Activated naive CD4-positive, alpha-beta T cell treated with anti-CD3 and anti-CD28 coated beads, Interleukin-2, amount 50 U/mL, for 72 hours (primary cell): ENCODE results near the gene DPYD. TPM values are rescaled to one million over a fixed set of nuclear protein-coding genes. Genes with fewer than 3 reads are reported as not detected.
A peak's percentile ranks its signal among the peaks of the same experiment; 100 is the strongest.

Source experiments
- ATAC-seq, 2 donors: fragments of 150-1000 bp; cut with Tn5 transposase; 2 replicates each; pipeline ENCODE4 v1.10.0; 2021; ENCODE audit warnings: mild to moderate bottlenecking in 2 of 2, moderate library complexity in 2 of 2
- DNase-seq, 2 donors: peaks; one replicate each; pipeline ENCODE4 v3.0.0; 2021 to 2022; ENCODE audit warnings: low spot score in 2 of 2
- H3K27ac Mint-ChIP-seq, 2 donors: one replicate each; pipeline ENCODE4 v1.8.0; 2022; ENCODE audit warnings: mild to moderate bottlenecking in 2 of 2, mixed read lengths in 2 of 2
- H3K36me3 Mint-ChIP-seq, 2 donors: one replicate each; pipeline ENCODE4 v1.8.0; 2022; ENCODE audit warnings: mixed read lengths in 2 of 2
- H3K9me3 Mint-ChIP-seq, 2 donors: one replicate each; pipeline ENCODE4 v1.8.0; 2022; ENCODE audit warnings: mixed read lengths in 2 of 2
- total RNA-seq, 2 donors: library from RNA; stranded (reverse); gene quantifications; one replicate each; pipeline ENCODE4 v1.2.3, GENCODE V29; 2022

Gene DPYD
- total RNA-seq, 2 donors from 2014 or later, result 10.7 to 11.7 TPM

- ATAC-seq, result no peak
- H3K36me3 Mint-ChIP-seq, result no peaks in the 10 kb centered on the region
- DNase-seq, result no peak
- no peaks in the 10 kb centered on the region for H3K9me3 Mint-ChIP-seq
- no peak overlapping the region for H3K27ac Mint-ChIP-seq
Observed at GRCh38 chr1:97824200-97824599, 96.6 kb downstream of the DPYD start.

GRCh38 chr1:97820470-97821188 lies 100.2 kb downstream of the DPYD start:
- DNase-seq (no peak), ATAC-seq (no peak)
- H3K9me3 Mint-ChIP-seq, result no peaks in the 10 kb centered on the region
- no peaks in the 10 kb centered on the region for H3K36me3 Mint-ChIP-seq
- no peak overlapping the region for H3K27ac Mint-ChIP-seq

GRCh38 chr1:97816927-97817326 lies 103.9 kb downstream of the DPYD start:
- no peak overlapping the region for H3K27ac Mint-ChIP-seq
- no peak for DNase-seq
- peaks cover 0 to 7% of the 10 kb centered on the region in 2 donors for H3K36me3 Mint-ChIP-seq
- ATAC-seq, result no peak
- H3K9me3 Mint-ChIP-seq, result no peaks in the 10 kb centered on the region

- H3K9me3 Mint-ChIP-seq, result peaks cover 0 to under 1% of the 10 kb centered on the region in 2 donors
- DNase-seq (no peak), ATAC-seq (no peak)
- peaks cover under 1 to 7% of the 10 kb centered on the region in 2 donors for H3K36me3 Mint-ChIP-seq
- H3K27ac Mint-ChIP-seq, result no peak overlapping the region
Observed at GRCh38 chr1:97814804-97815203, 106.0 kb downstream of the DPYD start.

GRCh38 chr1:97814121-97814520 lies 106.7 kb downstream of the DPYD start:
- peaks cover 0 to 5% of the 10 kb centered on the region in 2 donors for H3K9me3 Mint-ChIP-seq
- H3K36me3 Mint-ChIP-seq, result peaks cover 5 to 7% of the 10 kb centered on the region in 2 donors
- peak in 1 of 2 donors; percentile 22 for ATAC-seq
- DNase-seq, result no peak
- no peak overlapping the region for H3K27ac Mint-ChIP-seq

- Mint-ChIP-seq H3K36me3 (peaks cover 5 to 7% of the 10 kb centered on the region in 2 donors), H3K27ac (no peak overlapping the region), H3K9me3 (peaks cover 0 to 5% of the 10 kb centered on the region in 2 donors)
- DNase-seq (no peak), ATAC-seq (no peak)
Observed at GRCh38 chr1:97812076-97812475, 108.8 kb downstream of the DPYD start.

GRCh38 chr1:97806996-97807520 lies 113.8 kb downstream of the DPYD start:
- Mint-ChIP-seq H3K9me3 (peaks cover 0 to 5% of the 10 kb centered on the region in 2 donors), H3K27ac (no peak overlapping the region), H3K36me3 (peaks cover 0 to 5% of the 10 kb centered on the region in 2 donors)
- DNase-seq, result no peak
- ATAC-seq, result no peak

- H3K27ac Mint-ChIP-seq, result no peak overlapping the region
- H3K9me3 Mint-ChIP-seq, result peaks cover 0 to 5% of the 10 kb centered on the region in 2 donors
- peaks cover 0 to 5% of the 10 kb centered on the region in 2 donors for H3K36me3 Mint-ChIP-seq
- DNase-seq, result no peak
- ATAC-seq, result no peak
Observed at GRCh38 chr1:97806326-97806725, 114.5 kb downstream of the DPYD start.

GRCh38 chr1:97805093-97805492 lies 115.7 kb downstream of the DPYD start:
- peaks cover 0 to 5% of the 10 kb centered on the region in 2 donors for H3K36me3 Mint-ChIP-seq
- H3K27ac Mint-ChIP-seq, result no peak overlapping the region
- no peak for ATAC-seq
- H3K9me3 Mint-ChIP-seq, result peaks cover 0 to 11% of the 10 kb centered on the region in 2 donors
- no peak for DNase-seq

- ATAC-seq (no peak), DNase-seq (no peak)
- Mint-ChIP-seq H3K36me3 (no peaks in the 10 kb centered on the region), H3K27ac (no peak overlapping the region), H3K9me3 (peaks cover 0 to 6% of the 10 kb centered on the region in 2 donors)
Observed at GRCh38 chr1:97803026-97803425, 117.8 kb downstream of the DPYD start.

- no peak overlapping the region for H3K27ac Mint-ChIP-seq
- H3K9me3 Mint-ChIP-seq, result peaks cover 0 to 6% of the 10 kb centered on the region in 2 donors
- H3K36me3 Mint-ChIP-seq, result no peaks in the 10 kb centered on the region
- DNase-seq, result no peak
- ATAC-seq, result no peak
Observed at GRCh38 chr1:97802011-97802410, 118.8 kb downstream of the DPYD start.

- no peaks in the 10 kb centered on the region for H3K36me3 Mint-ChIP-seq
- ATAC-seq, result no peak
Observed at GRCh38 chr1:97797403-97798183, 123.2 kb downstream of the DPYD start.

GRCh38 chr1:97796711-97797110 lies 124.1 kb downstream of the DPYD start:
- ATAC-seq, result no peak
- H3K36me3 Mint-ChIP-seq, result no peaks in the 10 kb centered on the region
- H3K27ac Mint-ChIP-seq, result no peak overlapping the region
- DNase-seq, result no peak
- H3K9me3 Mint-ChIP-seq, result peaks cover 0 to 6% of the 10 kb centered on the region in 2 donors

More at GRCh38 chr1:97797403-97798183, 123.2 kb downstream of the DPYD start:
- H3K27ac Mint-ChIP-seq, result no peak overlapping the region
- H3K9me3 Mint-ChIP-seq, result peaks cover 0 to 6% of the 10 kb centered on the region in 2 donors
- DNase-seq, result no peak

- Mint-ChIP-seq H3K36me3 (peaks cover 0 to 4% of the 10 kb centered on the region in 2 donors), H3K27ac (no peak overlapping the region), H3K9me3 (no peaks in the 10 kb centered on the region)
- DNase-seq, result no peak
- ATAC-seq, result no peak
Observed at GRCh38 chr1:97792655-97793054, 128.2 kb downstream of the DPYD start.

- DNase-seq, result no peak
- ATAC-seq, result peak; percentile 67 to 96
Observed at GRCh38 chr1:97791251-97791650, 129.6 kb downstream of the DPYD start.

GRCh38 chr1:97787231-97787630 lies 133.6 kb downstream of the DPYD start:
- H3K36me3 Mint-ChIP-seq, result peaks cover 0 to 4% of the 10 kb centered on the region in 2 donors
- H3K9me3 Mint-ChIP-seq, result no peaks in the 10 kb centered on the region
- no peak for ATAC-seq
- H3K27ac Mint-ChIP-seq, result no peak overlapping the region
- no peak for DNase-seq

More at GRCh38 chr1:97791251-97791650, 129.6 kb downstream of the DPYD start:
- peaks cover 0 to 4% of the 10 kb centered on the region in 2 donors for H3K36me3 Mint-ChIP-seq
- no peak overlapping the region for H3K27ac Mint-ChIP-seq
- H3K9me3 Mint-ChIP-seq, result no peaks in the 10 kb centered on the region

GRCh38 chr1:97784661-97785060 lies 136.2 kb downstream of the DPYD start:
- DNase-seq (no peak), ATAC-seq (no peak)
- Mint-ChIP-seq H3K9me3 (no peaks in the 10 kb centered on the region), H3K27ac (no peak overlapping the region), H3K36me3 (peaks cover 0 to 4% of the 10 kb centered on the region in 2 donors)
